Spleen (tissue), 13 donors: ENCODE measurements around the gene CLTA. TPM values are rescaled to one million over a fixed set of nuclear protein-coding genes. Genes with fewer than 3 reads are reported as not detected.

ENCODE experiments used
- DNase-seq: peaks from one replicate; pipeline ENCODE4 v3.0.0-alpha.2; 2020
- H3K27ac ChIP-seq, 8 donors: fragments of 200-600 bp; sonication (generic) in 7 of 8; 1 replicate in 4 of 8; 2 replicates in 4 of 8; pipeline versions ENCODE4 v1.5.0 to v1.8.0; 2016 to 2021; ENCODE audit warnings: inconsistent platforms in 4 of 8, mild to moderate bottlenecking in 4 of 8, moderate library complexity in 1 of 8
- H3K27me3 ChIP-seq, 7 donors: fragments of 200-600 bp; sonication (generic) in 6 of 7; replicated peaks in 1 of 7; 1 replicate in 4 of 7; 2 replicates in 3 of 7; pipeline versions ENCODE4 v1.5.0 to v1.8.0; 2016 to 2021; ENCODE audit warnings: inconsistent platforms in 3 of 7, mild to moderate bottlenecking in 1 of 7
- H3K36me3 ChIP-seq, 6 donors: fragments of 200-600 bp; sonication (generic) in 5 of 6; 1 replicate in 4 of 6; 2 replicates in 2 of 6; pipeline versions ENCODE4 v1.5.0 to v1.8.0; 2016 to 2021; ENCODE audit warnings: inconsistent platforms in 2 of 6
- H3K4me1 ChIP-seq, 6 donors: fragments of 200-600 bp; sonication (generic) in 5 of 6; 1 replicate in 3 of 6; 2 replicates in 3 of 6; pipeline versions ENCODE4 v1.5.0 to v1.8.0; 2016 to 2021; ENCODE audit warnings: inconsistent platforms in 3 of 6
- H3K4me3 ChIP-seq, 8 donors: fragments of 200-600 bp; sonication (generic) in 7 of 8; 1 replicate in 4 of 8; 2 replicates in 4 of 8; pipeline versions ENCODE4 v1.5.0 to v1.8.0; 2016 to 2021; ENCODE audit warnings: inconsistent platforms in 4 of 8, mild to moderate bottlenecking in 4 of 8, moderate library complexity in 2 of 8
- H3K9me3 ChIP-seq, 8 donors: fragments of 200-600 bp; sonication (generic) in 7 of 8; 1 replicate in 4 of 8; 2 replicates in 4 of 8; pipeline versions ENCODE4 v1.5.0 to v1.8.0; 2016 to 2021; ENCODE audit warnings: inconsistent platforms in 4 of 8
- POLR2A ChIP-seq, 3 donors: fragments of 450-650 bp; IDR thresholded peaks; one replicate each; pipeline ENCODE4 v1.5.1; 2017; ENCODE audit warnings: antibody characterized with exemption in 3 of 3, mild to moderate bottlenecking in 1 of 3
- POLR2AphosphoS5 ChIP-seq, 3 donors: sonication (generic); formaldehyde crosslinking; IDR thresholded peaks; one replicate each; pipeline ENCODE4 v1.5.1; 2017; ENCODE audit warnings: antibody characterized with exemption in 3 of 3
- WGBS, 5 donors: extraction: QIAGEN DNeasy Blood & Tissue Kit in 3 of 5; methylation state at CpG; one replicate each; pipeline versions ENCODE4 v1.1.5 to v1.1.7; 2013 to 2018; 5-methylcytosine and 5-hydroxymethylcytosine counted together
- intact Hi-C: fragments of 100-400 bp; cut with DNase I; formaldehyde crosslinking; loops from one replicate; pipeline ENCODE4 v1.15.0; 2023; ENCODE audit warnings: low total_unique reads
- long read RNA-seq, 2 donors: transcript quantifications; one replicate each; lab custom pipeline, GENCODE V29; 2026
- polyA plus RNA-seq, 3 donors: library from polyadenylated mRNA; stranded (reverse); fragments of 200-250 nt; gene quantifications; one replicate each; pipeline ENCODE4 v1.2.1, GENCODE V29; 2013
- total RNA-seq, 7 donors: library from RNA; depleted of rRNA in 3 of 7; stranded (reverse); fragments of >200 nt in 3 of 7; fragmentation: NEBNext Ultra II Directional in 4 of 7; extraction: Animal tissue kit (Norgen Biotek cat#: 25700) in 4 of 7; gene quantifications; one replicate each; pipeline versions ENCODE4 v1.1.0 to v1.2.1, GENCODE V29; 2016 to 2021
- TF ChIP-seq, protein P1 (sequence below), 11 experiments: fragments of 200-600 bp in 7 of 11; fragments of 450-650 bp in 4 of 11; sonication (generic) in 4 of 11; IDR thresholded peaks in 8 of 11; conservative IDR thresholded peaks in 3 of 11; 1 replicate in 7 of 11; 2 replicates in 4 of 11; pipeline versions ENCODE4 v1.4.0 to v1.8.0; 2016 to 2021; ENCODE audit warnings: antibody characterized with exemption in 11 of 11, inconsistent platforms in 4 of 11, mild to moderate bottlenecking in 1 of 11
- donor health status: healthy with polysubstance abuse.
- donor health status: DM: no; HTN: no; CAD: no; lungs with moderate emphysema.
- donor health status: DM: no; HTN: no; CAD: no.
- donor health status: Bipolar disorder and iron deficiency.
- donor health status: healthy.
- donor health status: DM: no; HTN: no; CAD: no.
- donor health status: DM: yes; HTN: yes; CAD: no.

CLTA gene
- total RNA-seq, result 100 to 1,000 TPM; 122 to 166 (median 140) TPM
- polyA plus RNA-seq, result 100 to 1,000 TPM in 2 of 3 donors, 10 to 100 TPM in 1; 92.0 to 176 (median 133) TPM
- long read RNA-seq, donor 1, transcript CLTA-202 (5 exons, 1,073 nt), result major isoform, 137 of 184 reads
- long read RNA-seq, donor 1, partial matches to known transcripts, result 42 of 184 reads
- long read RNA-seq, donor 1, other reads (novel, unspliced or antisense), result 5 of 184 reads
- long read RNA-seq, donor 2, transcript CLTA-202 (5 exons, 1,073 nt), result major isoform, 86 of 87 reads
- long read RNA-seq, donor 2, partial matches to known transcripts, result 0 of 87 reads
- long read RNA-seq, donor 2, other reads (novel, unspliced or antisense), result 0 of 87 reads

DNA sequence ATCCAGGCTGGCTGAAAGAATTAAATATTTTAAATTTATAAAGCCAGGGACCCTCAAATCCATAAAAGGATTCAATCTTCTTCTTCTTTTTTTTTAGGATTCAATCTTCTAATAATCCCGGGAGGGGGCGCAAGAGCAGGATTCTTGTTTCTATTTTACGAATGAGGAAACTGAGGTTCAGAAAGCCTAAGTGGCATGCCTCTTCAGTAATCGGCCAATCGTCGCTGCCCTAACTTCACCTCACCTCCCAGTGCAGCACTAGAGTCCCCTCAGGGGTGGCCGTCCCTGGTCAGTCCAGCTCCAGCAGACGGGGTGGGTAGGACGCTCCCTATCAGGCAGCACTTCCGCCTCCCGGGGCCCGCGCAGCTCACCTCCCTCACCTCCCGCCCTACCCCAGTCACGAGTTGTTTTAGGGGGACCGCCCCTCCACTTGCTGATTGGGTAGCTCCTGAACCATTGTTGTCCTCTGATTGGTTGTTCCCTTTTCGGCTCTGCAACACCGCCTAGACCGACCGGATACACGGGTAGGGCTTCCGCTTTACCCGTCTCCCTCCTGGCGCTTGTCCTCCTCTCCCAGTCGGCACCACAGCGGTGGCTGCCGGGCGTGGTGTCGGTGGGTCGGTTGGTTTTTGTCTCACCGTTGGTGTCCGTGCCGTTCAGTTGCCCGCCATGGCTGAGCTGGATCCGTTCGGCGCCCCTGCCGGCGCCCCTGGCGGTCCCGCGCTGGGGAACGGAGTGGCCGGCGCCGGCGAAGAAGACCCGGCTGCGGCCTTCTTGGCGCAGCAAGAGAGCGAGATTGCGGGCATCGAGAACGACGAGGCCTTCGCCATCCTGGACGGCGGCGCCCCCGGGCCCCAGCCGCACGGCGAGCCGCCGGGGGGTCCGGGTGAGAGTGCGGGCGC lies at the start of gene CLTA:
Gene CLTA (plus strand): TSS at position 534 of the 902 bp plus-strand sequence. CDS start 136 bp downstream, at position 670.
- 0 to 1% (median 0%) methylated on average over 59 to 68 of the region's 68 CpGs for WGBS, 5 donors
- intact Hi-C loops, result no loop called here
- peaks cover 22 to 67% (median 46%) of the 10 kb centered on the region in 6 donors for H3K4me1 ChIP-seq

DNA sequence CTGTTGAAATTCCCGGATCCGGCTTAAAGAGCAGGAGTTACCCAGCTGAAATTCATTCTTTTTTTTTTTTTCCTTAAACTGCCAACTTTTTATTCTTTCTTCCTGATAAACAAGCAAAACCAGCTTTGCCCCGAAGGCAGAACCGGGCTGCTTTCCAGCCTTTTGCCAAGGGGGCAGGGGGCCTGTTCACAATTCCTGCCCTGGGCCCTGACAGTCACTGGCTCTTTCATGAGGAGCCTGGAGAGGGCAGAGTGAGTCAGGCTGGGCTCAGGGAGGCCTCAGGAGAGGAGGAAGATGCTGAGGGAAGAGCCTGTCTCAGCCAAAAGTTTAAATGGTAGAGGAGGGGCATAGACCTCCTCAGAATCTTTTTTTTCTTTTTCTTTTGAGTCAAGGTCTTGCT lies 49.4 kb upstream of the CLTA start:
- peak overlapping the region in 7 of 8 donors; percentile 62 to 95 (median 90) for H3K27ac ChIP-seq
- DNase-seq, result peak; percentile 74

More for the DNA sequence above, at the start of gene CLTA:
- Histone ChIP-seq H3K36me3 (peaks cover 0 to 19% (median 0%) of the 10 kb centered on the region in 6 donors), H3K9me3 (no peaks in the 10 kb centered on the region), H3K27me3 (no peaks in the 10 kb centered on the region), H3K27ac (peak within 1 kb of the TSS; percentile 88 to 97 (median 91)), H3K4me3 (peak within 1 kb of the TSS; percentile 77 to 99 (median 95))
- DNase-seq, result peak; percentile 97
- TF ChIP-seq POLR2A (IDR thresholded peaks at IDR 0.05) (peak in 2 of 3 donors; percentile 45 to 64), POLR2AphosphoS5 (IDR thresholded peaks at IDR 0.05) (peak; percentile 97)
- TF ChIP-seq, protein P1, sequence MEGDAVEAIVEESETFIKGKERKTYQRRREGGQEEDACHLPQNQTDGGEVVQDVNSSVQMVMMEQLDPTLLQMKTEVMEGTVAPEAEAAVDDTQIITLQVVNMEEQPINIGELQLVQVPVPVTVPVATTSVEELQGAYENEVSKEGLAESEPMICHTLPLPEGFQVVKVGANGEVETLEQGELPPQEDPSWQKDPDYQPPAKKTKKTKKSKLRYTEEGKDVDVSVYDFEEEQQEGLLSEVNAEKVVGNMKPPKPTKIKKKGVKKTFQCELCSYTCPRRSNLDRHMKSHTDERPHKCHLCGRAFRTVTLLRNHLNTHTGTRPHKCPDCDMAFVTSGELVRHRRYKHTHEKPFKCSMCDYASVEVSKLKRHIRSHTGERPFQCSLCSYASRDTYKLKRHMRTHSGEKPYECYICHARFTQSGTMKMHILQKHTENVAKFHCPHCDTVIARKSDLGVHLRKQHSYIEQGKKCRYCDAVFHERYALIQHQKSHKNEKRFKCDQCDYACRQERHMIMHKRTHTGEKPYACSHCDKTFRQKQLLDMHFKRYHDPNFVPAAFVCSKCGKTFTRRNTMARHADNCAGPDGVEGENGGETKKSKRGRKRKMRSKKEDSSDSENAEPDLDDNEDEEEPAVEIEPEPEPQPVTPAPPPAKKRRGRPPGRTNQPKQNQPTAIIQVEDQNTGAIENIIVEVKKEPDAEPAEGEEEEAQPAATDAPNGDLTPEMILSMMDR (IDR thresholded peaks at IDR 0.05 in 8 of 11, conservative IDR thresholded peaks at IDR 0.05 in 3 of 11), result peak in 8 of 11 experiments; percentile 13 to 64 (median 53)

DNA sequence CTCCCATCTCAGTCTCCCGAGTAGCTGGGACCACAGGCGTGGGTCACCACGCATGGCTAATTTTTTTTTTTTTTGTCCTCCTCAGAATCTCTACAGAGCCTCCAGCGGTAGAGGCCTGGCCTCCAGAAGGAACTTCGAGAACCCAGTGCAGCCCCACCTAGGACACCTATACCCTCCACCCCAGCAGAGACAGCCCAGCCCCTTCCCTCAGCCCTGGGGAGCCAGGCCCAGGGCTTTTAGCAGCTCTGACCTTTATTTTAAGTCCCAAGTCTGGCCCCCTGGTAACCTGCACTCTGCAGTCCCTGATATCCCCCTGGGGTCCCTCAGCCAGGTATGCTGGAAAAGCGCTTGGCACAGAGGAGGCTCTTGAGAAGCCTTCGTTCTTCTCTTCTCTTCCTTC lies 49.0 kb upstream of the CLTA start:
- Histone ChIP-seq H3K9me3 (peaks cover 0 to 9% (median 0%) of the 10 kb centered on the region in 8 donors), H3K4me1 (peaks cover 57 to 100% (median 87%) of the 10 kb centered on the region in 6 donors), H3K4me3 (peak overlapping the region in 1 of 8 donors; percentile 67), H3K27ac (peak overlapping the region; percentile 74 to 95 (median 90)), H3K36me3 (peaks cover 0 to 12% (median 0%) of the 10 kb centered on the region in 6 donors), H3K27me3 (no peaks in the 10 kb centered on the region)
- TF ChIP-seq, protein P1 (IDR thresholded peaks at IDR 0.05 in 8 of 11, conservative IDR thresholded peaks at IDR 0.05 in 3 of 11), result no peak
- TF ChIP-seq POLR2AphosphoS5 (IDR thresholded peaks at IDR 0.05) (no peak), POLR2A (IDR thresholded peaks at IDR 0.05) (no peak)
- peak; percentile 63 for DNase-seq
- 86 to 94% (median 88%) methylated on average over 7 of the region's 7 CpGs for WGBS, 5 donors
- intact Hi-C loops, result no loop called here

More for the DNA sequence above, 49.4 kb upstream of the CLTA start:
- Histone ChIP-seq H3K4me3 (peak overlapping the region in 1 of 8 donors; percentile 2), H3K27me3 (peaks cover 0 to under 1% (median 0%) of the 10 kb centered on the region in 7 donors), H3K4me1 (peaks cover 57 to 97% (median 86%) of the 10 kb centered on the region in 6 donors), H3K36me3 (peaks cover 0 to 12% (median 0%) of the 10 kb centered on the region in 6 donors), H3K9me3 (peaks cover 0 to 8% (median 0%) of the 10 kb centered on the region in 8 donors)
- WGBS, 5 donors, result 79 to 85% (median 83%) methylated on average over 4 of the region's 4 CpGs
- intact Hi-C loops, result no loop called here
- no peak for TF ChIP-seq POLR2AphosphoS5 (IDR thresholded peaks at IDR 0.05)
- TF ChIP-seq, protein P1 (IDR thresholded peaks at IDR 0.05 in 8 of 11, conservative IDR thresholded peaks at IDR 0.05 in 3 of 11), result peak in 2 of 11 experiments; percentile 13 to 16
